ENCODE data around the gene JAG2.

JAG2 gene

DNA sequence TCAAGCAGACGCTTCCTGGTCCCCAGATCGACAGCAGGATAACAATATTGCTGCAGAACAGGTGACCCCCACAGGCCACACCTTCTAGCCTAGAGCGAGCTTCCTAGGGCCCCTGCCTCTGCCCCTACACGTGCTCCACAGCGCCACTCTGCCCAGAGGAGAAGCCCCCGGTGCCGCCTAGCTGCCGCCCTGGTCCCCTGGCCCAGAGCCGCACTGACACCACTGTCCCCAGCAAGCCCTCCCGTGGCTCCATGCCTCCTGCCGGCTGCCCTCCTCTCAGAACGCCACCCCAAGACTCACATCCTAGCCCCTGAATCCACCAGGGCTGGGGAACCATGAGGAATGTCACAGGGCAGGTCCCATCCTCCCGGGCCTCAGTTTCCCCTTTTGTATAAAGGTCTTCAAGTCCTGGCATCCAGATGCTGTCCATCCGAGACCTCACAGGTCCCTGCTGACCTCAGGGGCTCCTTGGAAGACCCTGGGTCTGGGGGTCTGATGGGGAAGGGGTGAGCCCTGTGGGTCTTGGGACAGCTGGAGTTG is 31.0 kb downstream of the JAG2 start:
- TF ChIP-seq KLF16 (tag by site-specific recombination; IDR thresholded peaks at IDR 0.05) (no peak), MEIS1 (CRISPR knock-in tag; IDR thresholded peaks at IDR 0.05; ENCODE audit: borderline replicate concordance) (no peak), WT1 (tag by site-specific recombination; IDR thresholded peaks at IDR 0.05) (no peak), ZNF776 (tag by site-specific recombination; IDR thresholded peaks at IDR 0.05; ENCODE audit: borderline replicate concordance) (no peak), OSR2 (tag by site-specific recombination; IDR thresholded peaks at IDR 0.05) (no peak), ZNF341 (tag by site-specific recombination; IDR thresholded peaks at IDR 0.05; ENCODE audit: low read depth) (no peak), ZFP41 (tag by site-specific recombination; IDR thresholded peaks at IDR 0.05; ENCODE audit: borderline replicate concordance) (no peak), ZNF146 (tag by site-specific recombination; IDR thresholded peaks at IDR 0.05) (no peak), ZNF600 (tag by site-specific recombination; IDR thresholded peaks at IDR 0.05) (no peak), ZNF155 (tag by site-specific recombination; IDR thresholded peaks at IDR 0.05) (no peak), EGR2 (tag by site-specific recombination; IDR thresholded peaks at IDR 0.05; ENCODE audit: low read depth) (no peak)
- TF ChIP-seq, protein P1, sequence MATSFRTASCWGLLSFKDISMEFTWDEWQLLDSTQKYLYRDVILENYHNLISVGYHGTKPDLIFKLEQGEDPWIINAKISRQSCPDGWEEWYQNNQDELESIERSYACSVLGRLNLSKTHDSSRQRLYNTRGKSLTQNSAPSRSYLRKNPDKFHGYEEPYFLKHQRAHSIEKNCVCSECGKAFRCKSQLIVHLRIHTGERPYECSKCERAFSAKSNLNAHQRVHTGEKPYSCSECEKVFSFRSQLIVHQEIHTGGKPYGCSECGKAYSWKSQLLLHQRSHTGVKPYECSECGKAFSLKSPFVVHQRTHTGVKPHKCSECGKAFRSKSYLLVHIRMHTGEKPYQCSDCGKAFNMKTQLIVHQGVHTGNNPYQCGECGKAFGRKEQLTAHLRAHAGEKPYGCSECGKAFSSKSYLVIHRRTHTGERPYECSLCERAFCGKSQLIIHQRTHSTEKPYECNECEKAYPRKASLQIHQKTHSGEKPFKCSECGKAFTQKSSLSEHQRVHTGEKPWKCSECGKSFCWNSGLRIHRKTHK (tag by site-specific recombination; IDR thresholded peaks at IDR 0.05) = no peak
- TF ChIP-seq, protein P2, sequence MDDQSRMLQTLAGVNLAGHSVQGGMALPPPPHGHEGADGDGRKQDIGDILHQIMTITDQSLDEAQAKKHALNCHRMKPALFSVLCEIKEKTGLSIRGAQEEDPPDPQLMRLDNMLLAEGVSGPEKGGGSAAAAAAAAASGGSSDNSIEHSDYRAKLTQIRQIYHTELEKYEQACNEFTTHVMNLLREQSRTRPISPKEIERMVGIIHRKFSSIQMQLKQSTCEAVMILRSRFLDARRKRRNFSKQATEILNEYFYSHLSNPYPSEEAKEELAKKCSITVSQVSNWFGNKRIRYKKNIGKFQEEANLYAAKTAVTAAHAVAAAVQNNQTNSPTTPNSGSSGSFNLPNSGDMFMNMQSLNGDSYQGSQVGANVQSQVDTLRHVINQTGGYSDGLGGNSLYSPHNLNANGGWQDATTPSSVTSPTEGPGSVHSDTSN (CRISPR knock-in tag; IDR thresholded peaks at IDR 0.05) = no peak
- TF ChIP-seq, protein P3, sequence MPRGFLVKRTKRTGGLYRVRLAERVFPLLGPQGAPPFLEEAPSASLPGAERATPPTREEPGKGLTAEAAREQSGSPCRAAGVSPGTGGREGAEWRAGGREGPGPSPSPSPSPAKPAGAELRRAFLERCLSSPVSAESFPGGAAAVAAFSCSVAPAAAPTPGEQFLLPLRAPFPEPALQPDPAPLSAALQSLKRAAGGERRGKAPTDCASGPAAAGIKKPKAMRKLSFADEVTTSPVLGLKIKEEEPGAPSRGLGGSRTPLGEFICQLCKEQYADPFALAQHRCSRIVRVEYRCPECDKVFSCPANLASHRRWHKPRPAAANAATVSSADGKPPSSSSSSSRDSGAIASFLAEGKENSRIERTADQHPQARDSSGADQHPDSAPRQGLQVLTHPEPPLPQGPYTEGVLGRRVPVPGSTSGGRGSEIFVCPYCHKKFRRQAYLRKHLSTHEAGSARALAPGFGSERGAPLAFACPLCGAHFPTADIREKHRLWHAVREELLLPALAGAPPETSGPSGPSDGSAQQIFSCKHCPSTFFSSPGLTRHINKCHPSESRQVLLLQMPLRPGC (tag by site-specific recombination; IDR thresholded peaks at IDR 0.05) = no peak
- no peak overlapping the region for H3K4me3 ChIP-seq (ENCODE audit: low read depth, low read length)
- no peak overlapping the region for H3K27ac ChIP-seq (ENCODE audit: extremely low read depth, low read depth, low read length)
- H3K36me3 ChIP-seq (ENCODE audit: control insufficient read depth in 2 of 2, insufficient read depth in 1 of 2, low read length in 2 of 2) = peaks cover 0 to 24% of the 10 kb centered on the region in 2 experiments; a peak in 1 of 3 replicates
- POLR2A ChIA-PET = no interaction called here
- H3K9me3 ChIP-seq (ENCODE audit: control insufficient read depth, insufficient read depth, low read depth, low read length) = no peaks in the 10 kb centered on the region
- H3K4me1 ChIP-seq (ENCODE audit: control insufficient read depth, insufficient read depth, low read length) = no peaks in the 10 kb centered on the region
- CTCF ChIA-PET = no interaction called here

DNA sequence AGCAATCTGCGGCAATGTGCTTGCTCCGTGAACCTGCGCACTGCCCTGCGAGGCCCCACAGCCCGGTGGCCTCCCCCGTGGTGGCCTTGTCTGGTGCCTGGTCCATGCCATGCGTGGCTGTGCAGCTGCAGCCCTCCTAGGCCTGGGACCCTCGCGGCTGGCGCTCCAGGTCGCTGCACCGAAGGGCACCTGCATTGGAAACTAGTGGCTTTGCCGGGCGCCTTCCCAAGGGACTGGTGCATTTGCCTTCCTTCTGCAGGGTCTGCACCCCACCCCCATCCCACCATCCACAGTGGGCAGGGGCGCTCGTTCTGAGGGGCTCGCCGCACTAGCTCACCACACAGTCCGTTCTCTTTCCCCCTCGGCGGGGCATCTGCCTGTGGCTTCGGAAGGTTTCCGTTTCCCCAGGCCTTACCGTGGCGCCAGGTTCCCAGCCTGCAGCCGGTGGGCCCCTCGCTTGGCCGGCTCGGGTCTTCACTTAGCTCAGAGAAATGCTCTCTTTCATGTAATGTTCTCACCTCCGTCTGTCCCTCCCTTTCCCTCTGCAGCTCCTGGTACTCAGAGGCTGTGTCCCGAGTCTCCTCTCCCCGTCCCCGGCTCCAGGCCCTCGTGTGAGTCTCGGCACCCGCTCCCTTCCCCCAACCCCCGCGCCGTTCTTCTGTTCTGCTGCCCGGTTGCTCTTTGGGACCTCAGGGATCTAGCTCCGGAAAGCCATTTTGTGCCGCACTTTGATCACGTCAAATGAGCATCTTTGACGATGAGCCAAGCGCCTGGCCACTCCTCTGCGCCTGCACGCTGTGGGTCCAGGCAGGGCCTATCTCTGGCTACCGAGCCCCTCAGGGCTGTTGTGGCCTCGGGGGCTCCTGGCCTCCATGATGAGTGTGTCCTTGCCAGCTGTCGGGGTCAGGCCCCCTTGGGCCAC is 31.9 kb downstream of the JAG2 start:
- TF ChIP-seq TRIM28 (IDR thresholded peaks at IDR 0.05; ENCODE audit: borderline replicate concordance, low read length) (no peak), ZNF76 (tag by site-specific recombination; IDR thresholded peaks at IDR 0.05; ENCODE audit: borderline replicate concordance, low read depth) (no peak), SP7 (tag by site-specific recombination; IDR thresholded peaks at IDR 0.05) (no peak), ZSCAN16 (tag by site-specific recombination; IDR thresholded peaks at IDR 0.05) (no peak), ZNF596 (tag by site-specific recombination; IDR thresholded peaks at IDR 0.05) (no peak)
- TF ChIP-seq, protein P4, sequence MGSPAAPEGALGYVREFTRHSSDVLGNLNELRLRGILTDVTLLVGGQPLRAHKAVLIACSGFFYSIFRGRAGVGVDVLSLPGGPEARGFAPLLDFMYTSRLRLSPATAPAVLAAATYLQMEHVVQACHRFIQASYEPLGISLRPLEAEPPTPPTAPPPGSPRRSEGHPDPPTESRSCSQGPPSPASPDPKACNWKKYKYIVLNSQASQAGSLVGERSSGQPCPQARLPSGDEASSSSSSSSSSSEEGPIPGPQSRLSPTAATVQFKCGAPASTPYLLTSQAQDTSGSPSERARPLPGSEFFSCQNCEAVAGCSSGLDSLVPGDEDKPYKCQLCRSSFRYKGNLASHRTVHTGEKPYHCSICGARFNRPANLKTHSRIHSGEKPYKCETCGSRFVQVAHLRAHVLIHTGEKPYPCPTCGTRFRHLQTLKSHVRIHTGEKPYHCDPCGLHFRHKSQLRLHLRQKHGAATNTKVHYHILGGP (tag by site-specific recombination; IDR thresholded peaks at IDR 0.05) = no peak
- peaks cover 0 to 15% of the 10 kb centered on the region in 2 experiments; a peak in 1 of 3 replicates for H3K36me3 ChIP-seq (ENCODE audit: control insufficient read depth in 2 of 2, insufficient read depth in 1 of 2, low read length in 2 of 2)

More for the DNA sequence above, 31.9 kb downstream of the JAG2 start:
- ChIA-PET CTCF (no interaction called here), POLR2A (no interaction called here)
- Histone ChIP-seq H3K27ac (ENCODE audit: extremely low read depth, low read depth, low read length) (no peak overlapping the region), H3K4me1 (ENCODE audit: control insufficient read depth, insufficient read depth, low read length) (no peaks in the 10 kb centered on the region), H3K9me3 (ENCODE audit: control insufficient read depth, insufficient read depth, low read depth, low read length) (no peaks in the 10 kb centered on the region), H3K4me3 (ENCODE audit: low read depth, low read length) (no peak overlapping the region)
